GM18861 (cell line): ENCODE data around the gene RBM5.

Source experiments
- ATAC-seq: cut with Tn5 transposase; IDR thresholded peaks from one replicate; pipeline ENCODE4 v1.9.1; 2021; ENCODE audit not compliant: unreplicated experiment

RBM5 gene

GRCh38 chr3:50158530-50159146, 69.9 kb downstream of the RBM5 start:
- ATAC-seq, result no peak

- no peak for ATAC-seq
These were observed 71.9 kb downstream of the RBM5 start for GRCh38 chr3:50160561-50160983.

- no peak for ATAC-seq
These were observed 72.6 kb downstream of the RBM5 start for GRCh38 chr3:50161320-50161719.

- no peak for ATAC-seq
These were observed 73.5 kb downstream of the RBM5 start for GRCh38 chr3:50162034-50162883.

GRCh38 chr3:50163572-50164455, 75.1 kb downstream of the RBM5 start:
- ATAC-seq, result no peak

GRCh38 chr3:50164481-50164880, 75.8 kb downstream of the RBM5 start:
- ATAC-seq, result no peak

GRCh38 chr3:50164984-50165909, 76.5 kb downstream of the RBM5 start:
- no peak for ATAC-seq

GRCh38 chr3:50165910-50166538, 77.3 kb downstream of the RBM5 start:
- no peak for ATAC-seq

- no peak for ATAC-seq
These were observed 77.9 kb downstream of the RBM5 start for GRCh38 chr3:50166620-50167019.

- no peak for ATAC-seq
These were observed 78.5 kb downstream of the RBM5 start for GRCh38 chr3:50167069-50167840.

GRCh38 chr3:50167841-50168209, 79.1 kb downstream of the RBM5 start:
- no peak for ATAC-seq

GRCh38 chr3:50168388-50168787, 79.7 kb downstream of the RBM5 start:
- ATAC-seq, result no peak
